ENCODE data around the gene TMEM192. TPM values are rescaled to one million over a fixed set of nuclear protein-coding genes. Genes with fewer than 3 reads are reported as not detected.

Gene TMEM192
- total and polyA plus RNA-seq, 2 of the 13 experiments (the other 11 are each of a cell fraction or from before 2014, with no cell fraction given), result 19.8 to 19.9 TPM

DNA sequence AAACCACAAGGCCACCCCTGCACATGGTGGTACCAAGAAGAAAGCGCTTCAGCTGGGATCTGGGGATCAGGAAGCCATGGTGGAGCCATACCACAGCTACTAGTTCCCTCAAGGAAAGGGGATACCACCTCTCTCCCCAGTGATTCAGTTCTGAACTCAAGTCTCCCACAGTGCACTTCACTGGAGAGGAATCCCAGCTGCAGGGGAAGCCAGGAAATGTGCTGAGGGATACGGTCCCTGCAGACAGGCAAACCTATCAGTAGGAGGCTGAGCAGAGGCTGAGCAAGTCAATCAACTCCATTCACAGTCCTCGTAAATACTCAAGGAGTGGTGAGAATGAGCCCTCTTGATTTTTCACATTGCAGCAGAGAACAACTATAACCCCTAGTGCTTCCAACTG, 11.0 kb downstream of the TMEM192 start (continued):
- TF ChIP-seq, protein P1, sequence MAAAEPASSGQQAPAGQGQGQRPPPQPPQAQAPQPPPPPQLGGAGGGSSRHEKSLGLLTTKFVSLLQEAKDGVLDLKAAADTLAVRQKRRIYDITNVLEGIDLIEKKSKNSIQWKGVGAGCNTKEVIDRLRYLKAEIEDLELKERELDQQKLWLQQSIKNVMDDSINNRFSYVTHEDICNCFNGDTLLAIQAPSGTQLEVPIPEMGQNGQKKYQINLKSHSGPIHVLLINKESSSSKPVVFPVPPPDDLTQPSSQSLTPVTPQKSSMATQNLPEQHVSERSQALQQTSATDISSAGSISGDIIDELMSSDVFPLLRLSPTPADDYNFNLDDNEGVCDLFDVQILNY (CRISPR knock-in tag; conservative IDR thresholded peaks at IDR 0.05), result no peak
- TF ChIP-seq, protein P2, sequence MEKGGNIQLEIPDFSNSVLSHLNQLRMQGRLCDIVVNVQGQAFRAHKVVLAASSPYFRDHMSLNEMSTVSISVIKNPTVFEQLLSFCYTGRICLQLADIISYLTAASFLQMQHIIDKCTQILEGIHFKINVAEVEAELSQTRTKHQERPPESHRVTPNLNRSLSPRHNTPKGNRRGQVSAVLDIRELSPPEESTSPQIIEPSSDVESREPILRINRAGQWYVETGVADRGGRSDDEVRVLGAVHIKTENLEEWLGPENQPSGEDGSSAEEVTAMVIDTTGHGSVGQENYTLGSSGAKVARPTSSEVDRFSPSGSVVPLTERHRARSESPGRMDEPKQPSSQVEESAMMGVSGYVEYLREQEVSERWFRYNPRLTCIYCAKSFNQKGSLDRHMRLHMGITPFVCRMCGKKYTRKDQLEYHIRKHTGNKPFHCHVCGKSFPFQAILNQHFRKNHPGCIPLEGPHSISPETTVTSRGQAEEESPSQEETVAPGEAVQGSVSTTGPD (CRISPR knock-in tag; IDR thresholded peaks at IDR 0.05), result no peak
- no peak for TF ChIP-seq TAF1 (CRISPR knock-in tag; IDR thresholded peaks at IDR 0.05)
- no peak for TF ChIP-seq ZNF224 (CRISPR knock-in tag; IDR thresholded peaks at IDR 0.05)
- TF ChIP-seq KDM3A (CRISPR knock-in tag; IDR thresholded peaks at IDR 0.05; ENCODE audit: low read depth), result no peak

GRCh38 chr4:165096776-165097175, 15.9 kb downstream of the TMEM192 start:
- Histone ChIP-seq H4K20me1 (ENCODE audit: insufficient read depth, low read length) (no peaks in the 10 kb centered on the region), H3K4me2 (ENCODE audit: low read depth, low read length) (no peak overlapping the region), H3K79me2 (ENCODE audit: insufficient read depth, low read length) (no peaks in the 10 kb centered on the region), H3K4me3 (replicated peaks in 1 of 3; ENCODE audit: insufficient read depth in 1 of 3, low read depth in 2 of 3, low read length in 3 of 3) (no peak overlapping the region), H3K36me3 (replicated peaks in 1 of 2; ENCODE audit: control insufficient read depth in 1 of 2, insufficient read depth in 2 of 2, low read length in 2 of 2) (peaks cover 4 to 13% of the 10 kb centered on the region in 2 experiments; a peak in 2 of 5 replicates), H3K4me1 (ENCODE audit: insufficient read depth, low read length) (no peaks in the 10 kb centered on the region), H3K27me3 (ENCODE audit: control insufficient read depth in 1 of 2, insufficient read depth in 2 of 2, low read length in 2 of 2) (no peaks in the 10 kb centered on the region), H3K27ac (ENCODE audit: extremely low read length, insufficient read depth, low read length) (no peak overlapping the region), H3K9ac (ENCODE audit: insufficient read depth, low read depth, low read length) (no peak overlapping the region), H3K9me3 (ENCODE audit: low read length) (no peaks in the 10 kb centered on the region), H2AFZ (ENCODE audit: low read length) (no peak overlapping the region)
- ChIA-PET CTCF (ENCODE audit: low intra/inter-chr PET ratio, low total read pairs) (interaction anchor here (0.6 to 1.5 kb wide), 2 partner anchors 159 to 317 kb away, joined by 3 to 6 read pairs; no protein-coding TSS in a partner anchor), POLR2A (interaction anchor here (1.2 kb wide), 1 partner anchor 16 kb away, joined by 4 read pairs; the partner anchor contains the start of gene TMEM192)
- intact Hi-C loops (cut with micrococcal nuclease; ENCODE audit: unreplicated experiment) (loop anchor here (1.0 to 2.0 kb wide), 3 partner anchors 158 to 328 kb away; no protein-coding TSS in a partner anchor), in situ Hi-C loops (cut with HindIII; ENCODE audit: extremely low pct_ligation_motif_present, low pct_unique_long_range_greater_than_20kb) (no loop called here)
- BruUV-seq (replicated peaks), result no TSS peak
- FAIRE-seq (peak; percentile 58), ATAC-seq (peak; percentile 52; the same call in 2 of the 3 replicates), DNase-seq (ENCODE audit: low spot score) (peak; percentile 8)
- 93% methylated on average over 2 of the region's 2 CpGs for WGBS (ENCODE audit: low lambda C conversion rate)
- TF ChIP-seq, protein P3, sequence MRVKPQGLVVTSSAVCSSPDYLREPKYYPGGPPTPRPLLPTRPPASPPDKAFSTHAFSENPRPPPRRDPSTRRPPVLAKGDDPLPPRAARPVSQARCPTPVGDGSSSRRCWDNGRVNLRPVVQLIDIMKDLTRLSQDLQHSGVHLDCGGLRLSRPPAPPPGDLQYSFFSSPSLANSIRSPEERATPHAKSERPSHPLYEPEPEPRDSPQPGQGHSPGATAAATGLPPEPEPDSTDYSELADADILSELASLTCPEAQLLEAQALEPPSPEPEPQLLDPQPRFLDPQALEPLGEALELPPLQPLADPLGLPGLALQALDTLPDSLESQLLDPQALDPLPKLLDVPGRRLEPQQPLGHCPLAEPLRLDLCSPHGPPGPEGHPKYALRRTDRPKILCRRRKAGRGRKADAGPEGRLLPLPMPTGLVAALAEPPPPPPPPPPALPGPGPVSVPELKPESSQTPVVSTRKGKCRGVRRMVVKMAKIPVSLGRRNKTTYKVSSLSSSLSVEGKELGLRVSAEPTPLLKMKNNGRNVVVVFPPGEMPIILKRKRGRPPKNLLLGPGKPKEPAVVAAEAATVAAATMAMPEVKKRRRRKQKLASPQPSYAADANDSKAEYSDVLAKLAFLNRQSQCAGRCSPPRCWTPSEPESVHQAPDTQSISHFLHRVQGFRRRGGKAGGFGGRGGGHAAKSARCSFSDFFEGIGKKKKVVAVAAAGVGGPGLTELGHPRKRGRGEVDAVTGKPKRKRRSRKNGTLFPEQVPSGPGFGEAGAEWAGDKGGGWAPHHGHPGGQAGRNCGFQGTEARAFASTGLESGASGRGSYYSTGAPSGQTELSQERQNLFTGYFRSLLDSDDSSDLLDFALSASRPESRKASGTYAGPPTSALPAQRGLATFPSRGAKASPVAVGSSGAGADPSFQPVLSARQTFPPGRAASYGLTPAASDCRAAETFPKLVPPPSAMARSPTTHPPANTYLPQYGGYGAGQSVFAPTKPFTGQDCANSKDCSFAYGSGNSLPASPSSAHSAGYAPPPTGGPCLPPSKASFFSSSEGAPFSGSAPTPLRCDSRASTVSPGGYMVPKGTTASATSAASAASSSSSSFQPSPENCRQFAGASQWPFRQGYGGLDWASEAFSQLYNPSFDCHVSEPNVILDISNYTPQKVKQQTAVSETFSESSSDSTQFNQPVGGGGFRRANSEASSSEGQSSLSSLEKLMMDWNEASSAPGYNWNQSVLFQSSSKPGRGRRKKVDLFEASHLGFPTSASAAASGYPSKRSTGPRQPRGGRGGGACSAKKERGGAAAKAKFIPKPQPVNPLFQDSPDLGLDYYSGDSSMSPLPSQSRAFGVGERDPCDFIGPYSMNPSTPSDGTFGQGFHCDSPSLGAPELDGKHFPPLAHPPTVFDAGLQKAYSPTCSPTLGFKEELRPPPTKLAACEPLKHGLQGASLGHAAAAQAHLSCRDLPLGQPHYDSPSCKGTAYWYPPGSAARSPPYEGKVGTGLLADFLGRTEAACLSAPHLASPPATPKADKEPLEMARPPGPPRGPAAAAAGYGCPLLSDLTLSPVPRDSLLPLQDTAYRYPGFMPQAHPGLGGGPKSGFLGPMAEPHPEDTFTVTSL (CRISPR knock-in tag; IDR thresholded peaks at IDR 0.05; ENCODE audit: borderline replicate concordance), result no peak
- TF ChIP-seq, protein P4, sequence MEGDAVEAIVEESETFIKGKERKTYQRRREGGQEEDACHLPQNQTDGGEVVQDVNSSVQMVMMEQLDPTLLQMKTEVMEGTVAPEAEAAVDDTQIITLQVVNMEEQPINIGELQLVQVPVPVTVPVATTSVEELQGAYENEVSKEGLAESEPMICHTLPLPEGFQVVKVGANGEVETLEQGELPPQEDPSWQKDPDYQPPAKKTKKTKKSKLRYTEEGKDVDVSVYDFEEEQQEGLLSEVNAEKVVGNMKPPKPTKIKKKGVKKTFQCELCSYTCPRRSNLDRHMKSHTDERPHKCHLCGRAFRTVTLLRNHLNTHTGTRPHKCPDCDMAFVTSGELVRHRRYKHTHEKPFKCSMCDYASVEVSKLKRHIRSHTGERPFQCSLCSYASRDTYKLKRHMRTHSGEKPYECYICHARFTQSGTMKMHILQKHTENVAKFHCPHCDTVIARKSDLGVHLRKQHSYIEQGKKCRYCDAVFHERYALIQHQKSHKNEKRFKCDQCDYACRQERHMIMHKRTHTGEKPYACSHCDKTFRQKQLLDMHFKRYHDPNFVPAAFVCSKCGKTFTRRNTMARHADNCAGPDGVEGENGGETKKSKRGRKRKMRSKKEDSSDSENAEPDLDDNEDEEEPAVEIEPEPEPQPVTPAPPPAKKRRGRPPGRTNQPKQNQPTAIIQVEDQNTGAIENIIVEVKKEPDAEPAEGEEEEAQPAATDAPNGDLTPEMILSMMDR (CRISPR knock-in tag; IDR thresholded peaks at IDR 0.05), result peak; percentile 48
- TF ChIP-seq ZNF557 (CRISPR knock-in tag; IDR thresholded peaks at IDR 0.05) (no peak), ZNF850 (CRISPR knock-in tag; conservative IDR thresholded peaks at IDR 0.05) (no peak), STAG1 (CRISPR knock-in tag; IDR thresholded peaks at IDR 0.05) (peak; percentile 37)

All from HepG2 (cell line).